GM10266 (cell line): ENCODE measurements around the gene ATP2B2.

ENCODE experiments used
- DNase-seq: peaks from one replicate; pipeline ENCODE4 v3.0.0; 2012; ENCODE audit errors: extremely low spot score
- TF ChIP-seq, protein P1 (sequence below): IDR thresholded peaks from 2 replicates; pipeline ENCODE4 v1.5.1; 2012; ENCODE audit warnings: mild to moderate bottlenecking, low read depth; ENCODE audit not compliant: control insufficient read depth, insufficient read depth; ENCODE audit errors: missing control alignments

Gene ATP2B2

GRCh38 chr3:10453431-10454163, 51.8 kb downstream of the ATP2B2 start:
- DNase-seq: no peak
- TF ChIP-seq, protein P1, sequence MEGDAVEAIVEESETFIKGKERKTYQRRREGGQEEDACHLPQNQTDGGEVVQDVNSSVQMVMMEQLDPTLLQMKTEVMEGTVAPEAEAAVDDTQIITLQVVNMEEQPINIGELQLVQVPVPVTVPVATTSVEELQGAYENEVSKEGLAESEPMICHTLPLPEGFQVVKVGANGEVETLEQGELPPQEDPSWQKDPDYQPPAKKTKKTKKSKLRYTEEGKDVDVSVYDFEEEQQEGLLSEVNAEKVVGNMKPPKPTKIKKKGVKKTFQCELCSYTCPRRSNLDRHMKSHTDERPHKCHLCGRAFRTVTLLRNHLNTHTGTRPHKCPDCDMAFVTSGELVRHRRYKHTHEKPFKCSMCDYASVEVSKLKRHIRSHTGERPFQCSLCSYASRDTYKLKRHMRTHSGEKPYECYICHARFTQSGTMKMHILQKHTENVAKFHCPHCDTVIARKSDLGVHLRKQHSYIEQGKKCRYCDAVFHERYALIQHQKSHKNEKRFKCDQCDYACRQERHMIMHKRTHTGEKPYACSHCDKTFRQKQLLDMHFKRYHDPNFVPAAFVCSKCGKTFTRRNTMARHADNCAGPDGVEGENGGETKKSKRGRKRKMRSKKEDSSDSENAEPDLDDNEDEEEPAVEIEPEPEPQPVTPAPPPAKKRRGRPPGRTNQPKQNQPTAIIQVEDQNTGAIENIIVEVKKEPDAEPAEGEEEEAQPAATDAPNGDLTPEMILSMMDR: no peak

DNA sequence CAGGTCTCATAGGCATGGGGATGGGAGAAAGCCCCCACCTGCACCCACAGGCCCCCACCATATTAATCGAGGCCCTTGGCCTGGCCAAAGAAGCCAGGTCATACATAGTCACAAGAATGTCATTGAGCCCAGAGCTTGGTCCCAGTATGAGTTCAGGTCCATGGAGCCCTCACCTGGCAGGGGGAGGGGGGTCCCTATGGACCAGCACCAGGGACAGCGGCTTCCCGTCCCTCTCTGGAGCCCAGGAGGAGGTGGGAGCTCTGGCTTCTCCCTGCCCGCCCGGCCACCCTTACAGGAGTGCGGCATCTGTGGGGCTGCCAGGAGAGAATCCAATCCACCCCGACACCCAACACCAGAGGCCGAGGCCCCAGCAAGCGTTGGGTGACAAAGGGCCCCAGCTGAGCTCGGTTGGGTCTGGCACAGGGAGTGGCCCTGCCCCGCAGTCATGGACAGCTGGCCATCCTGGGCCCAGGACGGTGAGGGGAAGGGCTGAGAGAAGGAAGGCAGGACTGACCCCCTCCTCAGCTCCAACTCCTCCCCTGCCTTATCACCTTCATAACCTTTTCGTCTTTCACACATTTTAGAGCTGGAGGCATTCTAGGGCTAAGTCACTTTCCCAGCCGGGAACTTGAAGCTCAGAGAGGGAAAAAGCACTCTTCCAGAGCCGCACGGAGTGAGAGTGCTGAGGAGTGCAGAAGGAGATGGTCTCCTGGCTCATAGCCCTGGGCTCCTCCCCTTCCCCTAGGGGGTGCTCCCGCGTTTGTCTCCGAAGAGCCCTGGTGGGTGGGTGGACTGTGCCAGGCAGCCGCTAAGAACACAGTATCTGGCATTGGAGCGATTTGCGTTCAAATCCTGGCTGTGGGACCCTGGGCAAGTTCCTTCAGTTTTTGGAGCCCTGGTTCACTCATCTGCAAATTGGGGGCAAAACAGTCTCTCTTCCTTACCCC, 54.6 kb downstream of the ATP2B2 start:
- no peak for DNase-seq
- TF ChIP-seq, protein P1: no peak

DNA sequence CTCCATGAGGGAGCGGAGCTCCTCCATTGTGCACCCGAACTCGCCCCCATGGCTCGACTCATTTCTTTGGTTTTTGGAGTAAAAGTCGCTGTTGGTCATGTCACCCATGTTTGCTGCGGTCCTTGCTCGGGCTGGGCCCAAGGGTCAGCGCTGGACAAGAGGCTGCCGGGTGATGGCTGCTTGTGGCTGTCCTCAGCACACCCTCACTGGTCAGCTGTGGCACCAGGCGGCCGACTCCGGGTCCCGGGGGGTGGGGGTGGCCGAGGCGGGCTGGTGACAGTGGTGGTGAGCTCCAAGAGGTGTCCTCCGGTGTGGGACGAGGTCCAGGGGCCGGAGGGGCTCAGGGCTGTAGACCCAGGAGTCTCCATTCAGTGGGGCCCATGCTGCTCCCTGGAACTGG, 56.0 kb downstream of the ATP2B2 start:
- TF ChIP-seq, protein P1: no peak
- DNase-seq: no peak

DNA sequence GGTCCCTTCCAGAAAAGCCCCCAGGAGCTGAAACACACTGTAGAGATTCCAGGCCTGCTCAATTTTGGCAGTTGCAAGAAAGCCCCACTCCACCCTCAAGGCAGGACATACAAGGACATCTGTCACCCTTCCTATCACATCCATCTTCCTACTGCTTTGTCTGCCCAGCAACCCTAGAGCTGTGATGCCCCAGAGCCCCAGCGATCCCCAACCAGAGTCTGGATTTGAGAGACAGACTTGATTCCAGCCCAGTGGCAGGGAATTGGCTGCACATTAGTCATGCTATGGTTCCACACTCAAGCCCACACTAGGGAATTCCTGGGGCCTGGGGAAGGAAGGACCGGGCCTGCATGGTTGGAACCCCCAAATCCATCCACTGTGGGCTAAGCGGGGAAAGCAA, 56.8 kb downstream of the ATP2B2 start:
- TF ChIP-seq, protein P1: no peak
- DNase-seq: no peak

GRCh38 chr3:10447527-10448260, 57.7 kb downstream of the ATP2B2 start:
- DNase-seq: no peak
- TF ChIP-seq, protein P1: no peak

DNA sequence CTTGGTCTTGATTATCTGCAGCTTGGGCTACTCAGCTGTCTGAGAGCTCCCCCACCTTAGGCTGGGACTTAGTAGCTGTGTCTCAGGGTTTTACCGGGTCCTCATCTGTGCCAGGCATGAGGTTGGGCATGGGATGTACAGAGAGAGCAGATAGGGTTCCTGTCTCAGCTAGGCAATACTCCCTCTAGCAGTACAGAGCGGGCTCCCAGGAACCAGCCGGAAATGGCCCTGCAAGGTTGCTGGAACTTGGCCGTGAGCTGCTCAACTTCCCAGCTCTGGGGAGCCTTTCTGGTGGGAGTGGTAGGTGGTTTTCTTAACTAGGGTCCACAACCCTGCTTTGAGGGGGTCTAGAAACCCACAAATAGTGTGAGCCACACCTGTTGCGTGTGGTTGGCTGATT, 58.3 kb downstream of the ATP2B2 start:
- no peak for DNase-seq

More for the DNA sequence above, 58.3 kb downstream of the ATP2B2 start:
- TF ChIP-seq, protein P1: no peak
